Urinary bladder (tissue), 4 donors: ENCODE measurements around the gene ZNF614. TPM values are rescaled to one million over a fixed set of nuclear protein-coding genes. Genes with fewer than 3 reads are reported as not detected.
"Not testable (repeated sequence)": the region's sequence is repeated elsewhere in the genome, so short reads cannot be mapped to it uniquely, and the experiment has no call there.

ENCODE experiments used
- DNase-seq: peaks from one replicate; pipeline ENCODE4 v3.0.0-alpha.2; 2015; ENCODE audit errors: extremely low spot score
- H3K27ac ChIP-seq: one replicate; pipeline ENCODE4 v1.5.1; 2013; ENCODE audit warnings: low read depth, mild to moderate bottlenecking, moderate library complexity
- H3K36me3 ChIP-seq: one replicate; pipeline ENCODE4 v1.6.1; 2013; ENCODE audit warnings: mild to moderate bottlenecking, moderate library complexity; ENCODE audit not compliant: insufficient read depth
- H3K4me1 ChIP-seq: one replicate; pipeline ENCODE4 v1.6.1; 2013; ENCODE audit warnings: mild to moderate bottlenecking, moderate library complexity; ENCODE audit not compliant: insufficient read depth
- H3K4me3 ChIP-seq: one replicate; pipeline ENCODE4 v1.5.1; 2013; ENCODE audit warnings: low read depth, low read length
- WGBS: extraction: QIAGEN DNeasy Blood & Tissue Kit; methylation state at CpG from one replicate; pipeline ENCODE4 v1.1.7; 2013; 5-methylcytosine and 5-hydroxymethylcytosine counted together
- polyA plus RNA-seq: library from polyadenylated mRNA; stranded (reverse); fragments of 200-250 nt; gene quantifications from one replicate; pipeline ENCODE4 v1.2.3, GENCODE V29; 2013
- total RNA-seq: library from RNA; depleted of rRNA; stranded (reverse); fragments of >200 nt; gene quantifications from one replicate; pipeline ENCODE4 v1.2.3, GENCODE V29; 2014
- donor health status: healthy with polysubstance abuse.
- donor health status: healthy.

Gene ZNF614
- total and polyA plus RNA-seq, 2 donors = 6.5 to 21.1 TPM

DNA sequence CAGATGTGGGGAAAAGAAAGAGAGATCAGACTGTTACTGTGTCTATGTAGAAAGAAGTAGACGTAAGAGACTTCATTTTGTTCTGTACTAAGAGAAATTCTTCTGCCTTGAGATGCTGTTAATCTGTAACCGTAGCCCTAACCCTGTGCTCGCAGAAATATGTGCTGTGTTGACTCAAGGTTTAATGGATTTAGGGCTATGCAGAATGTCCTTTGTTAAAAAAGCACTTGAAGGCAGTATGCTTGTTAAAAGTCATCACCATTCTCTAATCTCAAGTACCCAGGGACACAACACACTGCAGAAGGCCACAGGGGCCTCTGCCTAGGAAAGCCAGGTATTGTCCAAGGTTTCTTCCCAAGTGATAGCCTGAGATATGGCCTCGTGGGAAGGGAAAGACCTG lies 3.7 kb downstream of the ZNF614 start:
- peaks cover 19% of the 10 kb centered on the region for H3K36me3 ChIP-seq
- 96% methylated on average over 4 of the region's 4 CpGs for WGBS

DNA sequence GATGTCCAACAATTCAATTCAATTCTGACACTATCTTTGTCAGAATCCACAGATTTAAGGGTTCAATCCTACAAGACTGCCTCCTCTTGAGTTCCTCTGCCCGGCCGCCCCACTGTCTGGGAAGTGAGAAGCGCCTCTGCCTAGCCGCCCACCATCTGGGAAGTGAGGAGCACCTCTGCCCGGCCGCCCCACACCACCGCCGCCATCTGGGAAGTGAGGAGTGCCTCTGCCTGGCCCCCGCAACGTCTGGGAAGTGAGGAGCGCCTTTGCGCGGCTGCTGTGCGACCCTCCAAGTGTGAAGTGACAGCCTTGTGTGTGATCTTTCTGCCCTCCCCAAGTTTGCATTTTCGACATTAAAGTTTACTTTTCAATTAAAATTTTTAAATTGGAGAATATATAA lies 6.0 kb downstream of the ZNF614 start:
- Histone ChIP-seq H3K4me1 (no peaks in the 10 kb centered on the region), H3K36me3 (peaks cover 27% of the 10 kb centered on the region), H3K4me3 (no peak overlapping the region), H3K27ac (no peak overlapping the region)
- DNase-seq = no peak
- 99% methylated on average over 15 of the region's 15 CpGs for WGBS

More for the DNA sequence above, 3.7 kb downstream of the ZNF614 start:
- H3K4me3 ChIP-seq, H3K27ac ChIP-seq, DNase-seq, H3K4me1 ChIP-seq: not testable (repeated sequence)

DNA sequence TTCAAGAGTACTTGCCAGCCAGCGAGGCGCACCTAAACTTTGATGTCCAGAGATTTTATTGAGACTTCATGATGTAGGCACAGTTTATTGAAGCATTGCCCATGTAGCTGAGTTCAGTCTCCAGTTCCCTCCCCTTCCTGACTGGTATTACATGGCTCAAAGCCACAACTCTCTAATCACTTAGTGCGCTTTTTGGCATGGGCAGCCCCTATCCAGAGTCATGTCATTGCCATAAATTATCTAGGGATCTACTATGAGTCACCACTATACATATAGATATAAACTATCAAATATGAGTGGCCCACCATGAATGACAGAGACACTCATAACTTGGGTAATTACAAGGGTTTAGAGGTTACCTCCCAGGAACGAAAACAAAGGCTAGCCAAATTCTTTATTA lies 7.7 kb downstream of the ZNF614 start:
- 99% methylated on average over 4 of the region's 4 CpGs for WGBS
- H3K36me3 ChIP-seq = peaks cover 35% of the 10 kb centered on the region
- H3K4me3 ChIP-seq = no peak overlapping the region
- no peaks in the 10 kb centered on the region for H3K4me1 ChIP-seq
- no peak overlapping the region for H3K27ac ChIP-seq
- no peak for DNase-seq

DNA sequence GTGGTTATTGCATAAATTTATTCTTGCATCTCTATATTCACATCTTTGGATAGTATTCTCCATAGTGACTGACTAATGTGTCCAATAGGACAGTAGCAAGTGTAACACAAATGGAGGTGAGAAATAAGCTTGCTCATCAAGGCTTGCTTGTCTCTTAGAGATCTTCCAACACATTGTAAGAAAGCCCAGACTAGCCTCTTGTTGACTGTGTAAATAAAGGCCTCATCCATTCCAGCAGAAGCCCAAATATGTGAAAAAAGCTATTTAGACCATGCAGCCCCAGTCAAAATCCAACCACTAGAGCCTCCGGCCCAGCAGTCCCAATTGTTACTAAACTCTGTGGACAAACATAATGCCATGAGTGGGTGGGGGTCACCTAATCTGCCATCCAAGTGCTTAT lies 17.5 kb downstream of the ZNF614 start:
- no peak overlapping the region for H3K27ac ChIP-seq
- no peak for DNase-seq
- 93% methylated on average over 1 of the region's 1 CpG for WGBS
- H3K4me3 ChIP-seq = no peak overlapping the region
- peaks cover 2% of the 10 kb centered on the region for H3K36me3 ChIP-seq
- H3K4me1 ChIP-seq = no peaks in the 10 kb centered on the region

DNA sequence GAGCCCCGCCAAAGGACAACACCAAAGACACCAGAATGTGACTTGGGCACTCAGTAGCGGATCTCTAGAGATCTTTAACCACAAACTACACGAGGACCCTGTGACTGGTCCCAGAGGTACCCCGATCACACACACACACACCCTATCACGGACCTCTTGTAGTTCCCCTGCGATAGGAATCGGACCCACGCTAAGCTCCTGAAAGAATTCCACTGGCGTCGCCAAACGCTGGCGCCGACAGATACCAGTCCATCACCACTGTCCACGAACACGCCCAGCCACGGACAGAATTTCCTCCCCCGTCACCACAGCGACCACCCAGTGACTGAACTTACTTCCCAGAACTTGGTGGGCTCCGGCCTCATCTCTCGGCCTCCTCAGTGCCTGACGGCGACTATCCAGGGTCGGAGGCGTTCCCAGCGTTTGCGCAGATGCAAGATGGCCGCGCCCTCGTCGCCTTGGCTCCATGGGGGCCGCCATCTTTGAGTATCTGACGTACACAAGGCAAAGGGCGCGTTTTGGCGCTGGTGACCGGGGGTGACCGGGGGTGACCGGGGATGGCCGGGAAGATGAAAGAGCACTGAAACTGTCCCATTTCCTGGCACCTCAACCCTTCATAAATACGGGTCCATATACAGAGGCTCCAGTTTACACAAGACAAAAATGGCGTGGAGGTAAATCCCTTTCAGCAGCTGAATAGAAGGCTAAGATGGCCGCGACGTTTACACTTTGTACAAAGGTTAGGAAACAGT lies 20.2 kb downstream of the ZNF614 start, which contains the start of gene ZNF615:
Gene ZNF615, minus strand, starts transcription at position 406 of the 752 bp plus-strand sequence. CDS start 4,500 bp downstream, outside the sequence.
- Histone ChIP-seq H3K4me3 (peak within 1 kb of the TSS; percentile 59), H3K36me3 (peaks cover 2% of the 10 kb centered on the region), H3K27ac (peak within 1 kb of the TSS; percentile 71), H3K4me1 (no peaks in the 10 kb centered on the region)
- peak; percentile 80 for DNase-seq
- under 1% methylated on average over 44 of the region's 44 CpGs for WGBS

DNA sequence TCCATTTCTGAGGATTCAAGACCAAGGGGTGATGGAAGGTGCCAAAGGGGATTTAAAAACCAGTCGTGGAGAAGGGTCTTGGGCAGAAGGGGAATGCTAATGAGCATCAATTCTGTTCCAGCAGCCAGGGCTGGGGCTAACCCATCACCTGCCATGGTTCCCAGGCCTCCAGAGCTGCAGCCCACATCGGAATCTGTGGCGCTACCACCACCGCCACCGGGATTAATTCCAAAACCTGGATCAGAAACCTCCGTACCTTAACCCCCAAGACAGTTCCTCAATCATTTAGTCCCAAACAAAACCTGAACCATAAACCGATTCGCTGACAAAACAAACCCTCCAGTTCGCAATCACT lies 20.8 kb downstream of the ZNF614 start:
- Histone ChIP-seq H3K4me3 (peak overlapping the region; percentile 59), H3K36me3 (peaks cover 2% of the 10 kb centered on the region), H3K27ac (no peak overlapping the region), H3K4me1 (no peaks in the 10 kb centered on the region)
- 3% methylated on average over 9 of the region's 9 CpGs for WGBS
- no peak for DNase-seq

DNA sequence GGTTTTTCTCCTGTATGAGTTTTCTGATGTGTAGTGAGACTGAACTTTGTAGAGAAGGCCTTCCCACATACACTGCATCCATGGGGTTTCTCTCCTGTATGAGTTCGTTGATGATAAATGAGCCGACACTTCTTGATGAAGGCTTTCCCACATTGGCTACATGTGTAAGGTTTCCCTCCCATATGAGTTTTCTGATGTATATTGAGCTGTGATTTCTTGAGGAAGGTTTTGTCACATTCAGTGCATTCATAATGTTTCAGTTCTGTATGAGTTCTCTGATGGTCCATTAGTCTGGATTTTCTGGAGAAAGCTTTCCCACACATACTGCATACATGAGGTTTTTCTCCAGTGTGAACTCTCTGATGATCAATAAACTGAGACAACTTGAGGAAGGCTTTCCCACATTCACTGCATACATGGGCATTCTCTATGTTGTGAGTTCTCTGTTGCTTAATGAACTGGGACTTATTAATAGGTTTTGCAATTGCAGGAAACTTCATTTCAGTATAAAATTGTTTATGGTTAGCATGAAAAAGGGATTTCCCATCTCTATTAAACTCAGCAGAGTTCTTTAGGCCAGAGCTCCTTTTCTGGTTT lies 34.0 kb downstream of the ZNF614 start:
- no peak overlapping the region for H3K4me3 ChIP-seq
- no peaks in the 10 kb centered on the region for H3K4me1 ChIP-seq
- no peak overlapping the region for H3K27ac ChIP-seq
- peaks cover 18% of the 10 kb centered on the region for H3K36me3 ChIP-seq
- no peak for DNase-seq
- 98% methylated on average over 2 of the region's 2 CpGs for WGBS

DNA sequence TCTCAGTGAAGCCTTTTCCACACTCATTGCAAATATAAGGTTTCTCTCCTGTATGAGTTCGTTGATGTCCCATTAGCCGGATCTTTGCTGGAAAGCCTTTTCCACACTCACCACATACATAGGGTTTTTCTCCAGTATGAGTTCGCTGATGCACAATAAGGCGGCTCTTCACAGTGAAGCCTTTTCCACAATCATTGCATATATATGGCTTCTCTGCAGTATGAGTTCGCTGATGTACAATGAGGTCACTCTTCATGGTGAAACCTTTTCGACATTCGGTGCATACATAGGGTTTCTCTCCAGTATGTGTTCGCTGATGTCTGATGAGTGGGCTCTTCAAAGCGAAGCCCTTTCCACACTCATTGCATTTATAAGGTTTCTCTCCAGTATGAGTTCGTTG lies 34.8 kb downstream of the ZNF614 start:
- H3K4me1 ChIP-seq = no peaks in the 10 kb centered on the region
- no peak for DNase-seq
- H3K36me3 ChIP-seq = peaks cover 18% of the 10 kb centered on the region
- H3K4me3 ChIP-seq = no peak overlapping the region
- H3K27ac ChIP-seq = no peak overlapping the region
- WGBS = 98% methylated on average over 10 of the region's 10 CpGs

DNA sequence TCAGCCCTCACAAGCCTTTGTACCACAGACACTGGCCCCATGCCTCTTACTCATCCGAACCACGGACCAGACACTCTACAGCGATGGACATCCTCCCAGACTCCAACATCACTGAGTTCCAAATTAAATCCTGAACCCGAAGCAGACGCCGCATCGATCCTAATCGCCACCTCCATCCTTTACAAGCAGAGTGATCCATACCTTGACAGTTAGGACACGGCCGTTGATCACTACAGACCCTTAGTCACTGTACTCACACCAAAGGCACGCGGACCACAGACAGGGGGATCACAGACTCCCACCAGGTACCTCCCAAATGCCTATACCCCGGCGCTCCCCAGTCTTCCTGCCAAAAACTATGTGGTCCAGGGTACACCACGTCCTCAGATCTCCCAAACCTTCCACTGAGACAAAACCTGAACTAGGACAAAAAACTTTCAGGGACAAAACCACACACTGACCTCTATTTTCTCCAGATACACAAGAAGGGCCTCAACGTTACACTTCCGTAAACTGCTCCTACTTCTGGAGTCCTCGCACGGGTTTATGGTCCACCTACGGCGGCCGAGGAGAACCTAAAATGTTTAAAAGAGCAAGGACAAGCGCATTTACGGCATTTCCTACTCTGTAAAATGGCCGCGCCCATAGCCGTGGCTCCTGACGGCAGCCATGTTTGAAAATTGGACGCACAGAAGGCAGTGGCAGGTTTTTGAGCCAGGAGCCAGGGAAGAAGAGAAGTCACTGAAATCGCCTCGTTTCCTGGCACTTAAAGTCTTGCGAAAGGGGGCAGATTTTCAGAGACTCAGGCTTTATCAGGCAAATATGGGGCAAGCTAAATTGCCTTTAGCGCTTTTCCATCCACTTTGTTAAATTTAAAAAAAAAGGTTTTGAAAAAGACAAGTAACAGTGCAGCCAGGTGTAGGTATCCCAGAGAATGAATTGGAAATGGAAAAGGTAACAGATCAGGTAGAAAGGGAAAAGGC lies 41.6 kb downstream of the ZNF614 start, which contains the start of gene ZNF350:
Gene ZNF350, minus strand, starts transcription at position 532 of the 983 bp plus-strand sequence. CDS start 12,480 bp downstream, outside the sequence.
- WGBS = 3% methylated on average over 33 of the region's 33 CpGs
- H3K27ac ChIP-seq = no peak within 1 kb of the TSS
- peak; percentile 92 for DNase-seq
- peak within 1 kb of the TSS; percentile 85 for H3K4me3 ChIP-seq
- no peaks in the 10 kb centered on the region for H3K4me1 ChIP-seq
- H3K36me3 ChIP-seq = peaks cover 3% of the 10 kb centered on the region

DNA sequence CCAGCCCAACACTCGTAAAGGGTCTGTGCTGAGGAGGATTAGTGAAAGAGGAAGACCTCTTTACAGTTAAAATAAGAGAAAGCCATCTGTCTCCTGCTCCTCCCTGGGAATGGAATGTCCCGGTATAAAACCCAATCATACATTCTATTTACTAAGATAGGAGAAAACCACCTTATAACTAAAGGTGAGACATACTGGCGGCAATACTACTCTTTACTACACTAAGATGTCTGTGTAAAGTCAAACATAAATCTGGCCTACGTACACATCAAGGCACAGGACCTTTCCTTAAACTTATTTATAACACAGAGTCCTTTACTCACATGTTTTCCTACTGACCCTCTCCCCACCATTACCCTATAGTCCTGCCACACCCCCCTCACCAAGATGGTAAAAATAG lies 44.8 kb downstream of the ZNF614 start:
- Histone ChIP-seq H3K4me3 (no peak overlapping the region), H3K36me3 (peaks cover 8% of the 10 kb centered on the region), H3K4me1 (no peaks in the 10 kb centered on the region), H3K27ac (no peak overlapping the region)
- 93% methylated on average over 4 of the region's 4 CpGs for WGBS
- DNase-seq = no peak

DNA sequence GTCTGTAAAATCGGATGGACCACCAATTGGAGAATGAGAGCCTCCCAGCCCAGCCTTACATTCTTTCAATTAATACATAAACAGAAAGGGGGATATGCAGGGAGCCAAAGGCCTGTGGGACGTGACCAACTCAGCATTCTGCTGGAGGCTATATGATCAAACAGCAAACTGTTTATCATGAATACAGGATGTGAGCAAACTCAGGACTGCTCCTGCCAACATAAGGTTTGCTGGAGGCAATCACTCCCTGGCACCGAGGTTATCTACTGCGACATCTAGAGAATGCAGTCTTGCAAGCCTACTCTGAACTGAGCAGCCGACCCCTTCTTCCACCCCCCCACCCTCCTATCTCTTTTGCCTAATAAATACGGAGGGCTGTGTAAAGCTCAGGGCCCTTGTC lies 47.3 kb downstream of the ZNF614 start:
- DNase-seq = not testable (repeated sequence)
- WGBS = 92% methylated on average over 6 of the region's 6 CpGs

DNA sequence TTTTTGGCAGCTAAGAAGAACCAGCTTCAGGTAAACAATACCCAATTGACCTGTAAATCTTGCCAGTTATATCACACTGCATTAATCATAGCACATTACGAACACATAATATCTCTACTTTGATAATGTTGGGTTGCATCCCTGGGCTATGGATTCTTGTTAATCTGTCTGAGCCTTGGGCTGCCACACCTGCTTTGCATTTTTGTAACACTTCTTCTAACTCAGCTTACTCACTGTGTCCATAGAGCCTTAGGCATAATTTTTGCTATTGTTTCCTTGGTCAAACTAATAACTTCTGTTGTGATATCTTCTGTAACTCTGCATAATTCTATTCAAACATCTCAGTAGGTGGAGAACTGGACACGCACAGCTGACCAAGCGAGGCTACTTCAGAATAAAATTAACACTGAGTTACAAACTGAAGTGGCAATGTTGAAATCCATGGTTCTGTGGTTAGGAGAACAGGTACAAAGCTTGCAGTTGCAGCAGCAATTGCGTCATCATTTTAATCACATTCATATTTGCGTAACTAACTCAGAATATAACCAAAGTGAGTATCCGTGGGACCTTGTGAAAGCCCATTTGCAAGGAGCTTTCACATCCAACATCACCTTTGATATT lies 48.0 kb downstream of the ZNF614 start:
- Histone ChIP-seq H3K4me3 (no peak overlapping the region), H3K27ac (no peak overlapping the region), H3K36me3 (peaks cover 8% of the 10 kb centered on the region), H3K4me1 (no peaks in the 10 kb centered on the region)
- DNase-seq = no peak
- WGBS = 97% methylated on average over 6 of the region's 6 CpGs

More for the DNA sequence above, 47.3 kb downstream of the ZNF614 start:
- H3K4me3 ChIP-seq, H3K4me1 ChIP-seq, H3K27ac ChIP-seq, H3K36me3 ChIP-seq: not testable (repeated sequence)

DNA sequence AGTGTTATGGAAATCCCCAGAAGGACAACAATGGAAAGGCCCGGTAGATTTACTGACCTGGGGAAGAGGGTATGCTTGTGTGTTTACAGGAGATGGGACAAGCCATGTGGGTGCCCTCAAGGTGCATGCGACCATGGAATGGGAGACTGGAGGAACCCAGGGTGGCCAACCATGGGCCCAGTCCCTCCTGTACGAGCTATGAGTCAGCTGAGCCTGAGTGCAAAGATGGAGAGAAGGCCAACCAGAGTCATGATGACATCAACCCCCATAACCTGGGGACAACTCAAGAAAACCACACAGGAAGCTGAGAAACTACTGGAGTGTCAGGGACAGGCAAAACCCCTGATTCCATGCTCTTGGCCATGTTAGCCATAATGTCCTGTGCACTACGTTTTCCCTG lies 49.3 kb downstream of the ZNF614 start:
- no peak overlapping the region for H3K4me3 ChIP-seq

More for the DNA sequence above, 49.3 kb downstream of the ZNF614 start:
- no peak overlapping the region for H3K27ac ChIP-seq
- no peak for DNase-seq
- H3K4me1 ChIP-seq = no peaks in the 10 kb centered on the region
- WGBS = 96% methylated on average over 4 of the region's 4 CpGs
- H3K36me3 ChIP-seq = peaks cover 15% of the 10 kb centered on the region
